GM06990 (cell line): ENCODE measurements around the gene ATG14.

ENCODE experiments used
- DNase-seq: peaks from one replicate; pipeline ENCODE4 v3.0.0-alpha.2; 2011; ENCODE audit not compliant: insufficient read length; ENCODE audit errors: extremely low read depth
- H3K27me3 ChIP-seq: replicated peaks from 2 replicates; pipeline ENCODE4 v1.6.0; 2011; ENCODE audit warnings: low read length; ENCODE audit not compliant: control insufficient read depth, insufficient read depth
- H3K36me3 ChIP-seq: 2 replicates; pipeline ENCODE4 v1.5.1; 2011; ENCODE audit warnings: low read length; ENCODE audit not compliant: control insufficient read depth, insufficient read depth
- H3K4me3 ChIP-seq: replicated peaks from 2 replicates; pipeline ENCODE4 v1.5.1; 2011; ENCODE audit warnings: low read depth, mild to moderate bottlenecking, control low read depth, low read length
- TF ChIP-seq, protein P1 (sequence below): IDR thresholded peaks from 2 replicates; pipeline ENCODE4 v1.5.1; 2011; ENCODE audit warnings: low read length, control low read depth, mild to moderate bottlenecking, inconsistent platforms; ENCODE audit not compliant: insufficient read depth, poor library complexity, severe bottlenecking

ATG14 gene

DNA sequence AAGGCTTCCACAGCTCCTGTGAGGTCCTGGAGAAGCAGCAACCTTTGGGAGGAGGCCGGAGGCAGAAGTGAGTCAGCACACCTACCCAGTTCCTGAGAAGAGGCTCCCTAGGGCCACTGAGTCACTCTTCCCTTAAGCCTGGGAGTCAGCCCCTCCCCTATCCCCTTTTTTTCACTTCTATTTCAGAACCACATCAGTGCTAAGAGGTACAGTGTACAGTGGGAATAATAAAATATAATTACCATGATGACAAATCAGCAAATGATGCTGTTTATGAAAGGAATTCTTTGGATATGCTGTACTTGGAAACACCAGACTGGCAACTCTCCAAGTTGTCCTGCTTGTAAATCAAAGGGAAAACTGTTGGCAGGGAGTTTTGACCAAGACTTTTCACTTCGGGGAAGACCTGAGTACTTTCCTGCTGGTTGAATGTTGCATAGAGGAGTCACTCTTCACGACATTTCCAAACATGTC, 36.5 kb upstream of the ATG14 start:
- DNase-seq = no peak
- no peak overlapping the region for H3K4me3 ChIP-seq

DNA sequence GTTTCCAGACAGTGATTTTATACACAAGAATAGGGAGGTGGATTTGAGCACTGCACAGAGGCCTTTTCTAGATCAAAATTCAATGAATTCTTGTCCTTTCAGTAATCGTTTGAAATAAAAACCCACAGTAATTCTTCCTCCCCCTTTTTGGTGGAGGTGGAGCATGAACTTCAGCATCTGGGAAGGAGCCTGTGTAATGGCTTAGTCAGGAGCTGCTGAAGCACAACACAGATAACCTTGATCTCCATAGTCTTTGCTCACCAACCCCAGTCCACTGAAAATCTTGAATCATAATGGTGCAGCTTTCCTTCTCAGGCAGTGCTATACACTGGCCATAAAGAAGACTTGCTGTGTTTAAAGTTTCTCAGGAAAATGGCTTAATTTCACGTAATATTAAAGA, 35.2 kb upstream of the ATG14 start:
- Histone ChIP-seq H3K27me3 (no peaks in the 10 kb centered on the region), H3K4me3 (no peak overlapping the region), H3K36me3 (no peaks in the 10 kb centered on the region)
- TF ChIP-seq, protein P1, sequence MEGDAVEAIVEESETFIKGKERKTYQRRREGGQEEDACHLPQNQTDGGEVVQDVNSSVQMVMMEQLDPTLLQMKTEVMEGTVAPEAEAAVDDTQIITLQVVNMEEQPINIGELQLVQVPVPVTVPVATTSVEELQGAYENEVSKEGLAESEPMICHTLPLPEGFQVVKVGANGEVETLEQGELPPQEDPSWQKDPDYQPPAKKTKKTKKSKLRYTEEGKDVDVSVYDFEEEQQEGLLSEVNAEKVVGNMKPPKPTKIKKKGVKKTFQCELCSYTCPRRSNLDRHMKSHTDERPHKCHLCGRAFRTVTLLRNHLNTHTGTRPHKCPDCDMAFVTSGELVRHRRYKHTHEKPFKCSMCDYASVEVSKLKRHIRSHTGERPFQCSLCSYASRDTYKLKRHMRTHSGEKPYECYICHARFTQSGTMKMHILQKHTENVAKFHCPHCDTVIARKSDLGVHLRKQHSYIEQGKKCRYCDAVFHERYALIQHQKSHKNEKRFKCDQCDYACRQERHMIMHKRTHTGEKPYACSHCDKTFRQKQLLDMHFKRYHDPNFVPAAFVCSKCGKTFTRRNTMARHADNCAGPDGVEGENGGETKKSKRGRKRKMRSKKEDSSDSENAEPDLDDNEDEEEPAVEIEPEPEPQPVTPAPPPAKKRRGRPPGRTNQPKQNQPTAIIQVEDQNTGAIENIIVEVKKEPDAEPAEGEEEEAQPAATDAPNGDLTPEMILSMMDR = no peak
- DNase-seq = no peak

More for the DNA sequence above, 36.5 kb upstream of the ATG14 start:
- Histone ChIP-seq H3K27me3 (no peaks in the 10 kb centered on the region), H3K36me3 (no peaks in the 10 kb centered on the region)
- TF ChIP-seq, protein P1 = no peak

DNA sequence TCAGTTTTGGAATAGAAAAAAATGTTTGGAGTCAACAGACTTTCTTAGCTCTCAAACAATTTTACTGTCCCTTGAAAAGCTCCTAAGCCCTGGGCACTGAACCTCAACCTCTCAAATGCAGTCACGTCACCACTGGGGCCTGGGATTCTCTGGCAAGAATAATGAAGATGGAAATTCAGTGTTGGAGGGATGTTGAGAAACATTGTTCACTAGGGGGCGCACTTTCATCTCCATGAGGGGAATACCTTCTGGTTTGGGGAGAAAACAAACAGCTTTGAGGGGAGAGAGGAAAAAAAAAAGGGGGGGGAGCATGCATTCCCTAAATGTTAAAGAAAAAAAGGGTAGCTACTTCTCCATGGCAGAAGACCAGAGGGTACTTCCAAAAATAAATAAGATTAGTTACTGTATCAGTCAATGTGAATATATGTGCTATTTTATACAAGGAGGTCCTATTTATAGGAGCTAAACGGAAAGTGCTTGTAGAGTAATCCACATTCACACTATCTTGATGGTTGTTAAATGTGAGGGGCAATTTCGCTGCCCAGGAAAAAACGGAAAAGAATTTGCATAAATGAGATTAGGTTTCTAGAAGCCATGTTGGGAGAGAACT, 34.6 kb upstream of the ATG14 start:
- TF ChIP-seq, protein P1 = peak; percentile 65
- peak; percentile 25 for DNase-seq
- Histone ChIP-seq H3K36me3 (no peaks in the 10 kb centered on the region), H3K4me3 (no peak overlapping the region), H3K27me3 (no peaks in the 10 kb centered on the region)

DNA sequence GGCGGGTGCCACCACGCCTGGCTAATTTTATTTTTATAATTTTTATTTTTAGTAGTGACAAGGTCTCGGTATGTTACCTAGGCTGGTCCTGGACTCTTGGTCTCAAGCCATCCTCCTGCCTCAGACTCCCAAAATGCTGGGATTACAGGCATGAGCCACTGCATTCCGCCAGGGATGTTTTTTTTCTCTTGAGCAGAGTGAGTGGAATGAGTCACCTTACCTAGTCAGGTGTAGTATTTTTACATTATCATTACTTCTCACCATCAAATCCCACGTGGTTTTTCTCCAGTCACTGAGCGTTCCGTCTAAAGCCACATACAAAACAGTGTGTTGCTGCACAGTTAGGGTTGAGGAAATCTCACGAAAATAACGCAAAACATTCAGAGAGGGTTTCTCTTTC, 29.7 kb upstream of the ATG14 start:
- Histone ChIP-seq H3K4me3 (no peak overlapping the region), H3K27me3 (no peaks in the 10 kb centered on the region), H3K36me3 (no peaks in the 10 kb centered on the region)
- TF ChIP-seq, protein P1 = no peak
- DNase-seq = no peak

DNA sequence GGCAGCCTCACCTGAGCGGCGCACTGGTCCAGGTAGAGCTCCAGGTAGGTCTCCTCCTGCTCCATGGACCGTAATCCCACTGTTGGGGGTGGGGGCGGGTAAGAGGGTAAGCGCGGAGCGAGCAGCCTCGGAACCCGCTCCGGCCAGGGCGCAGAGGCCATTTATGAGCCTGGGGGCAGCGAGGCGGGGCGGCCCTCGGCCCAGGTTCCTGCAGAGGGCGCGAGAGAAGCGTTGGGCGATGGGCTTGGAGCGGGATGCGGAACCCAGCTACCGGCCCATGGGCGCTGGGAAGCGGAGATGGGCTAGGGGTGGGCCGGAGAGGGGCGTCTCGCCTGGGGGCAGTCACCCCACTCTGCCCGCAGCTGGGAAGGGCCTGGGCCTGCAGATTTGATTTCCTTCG, 28.8 kb upstream of the ATG14 start, which contains the start of gene TBPL2:
TSS of gene TBPL2 (minus strand) at position 232 of the 400 bp plus-strand sequence. CDS start at position 65, 167 bp downstream.
- no peaks in the 10 kb centered on the region for H3K36me3 ChIP-seq
- TF ChIP-seq, protein P1 = no peak
- H3K4me3 ChIP-seq = no peak within 1 kb of the TSS

More for the DNA sequence above, 28.8 kb upstream of the ATG14 start, which contains the start of gene TBPL2:
- DNase-seq = no peak
- no peaks in the 10 kb centered on the region for H3K27me3 ChIP-seq
